HepG2 (cell line): Measurements from ENCODE around the gene ATRAID. TPM values are rescaled to one million over a fixed set of nuclear protein-coding genes. Genes with fewer than 3 reads are reported as not detected.

ENCODE experiments used
- EHMT2 ChIP-seq: fragments of 200-600 bp; sonication (generic); IDR thresholded peaks from 2 replicates; pipeline ENCODE4 v1.7.0; 2017; ENCODE audit warnings: antibody characterized with exemption, low read depth, low read length, borderline replicate concordance
- ZNF138 ChIP-seq: sonication (generic); formaldehyde crosslinking; IDR thresholded peaks from 2 replicates; pipeline ENCODE4 v1.5.0; 2020; ENCODE audit warnings: mild to moderate bottlenecking, low read depth, missing genetic modification reagents
- ZNF549 ChIP-seq: sonication (generic); formaldehyde crosslinking; IDR thresholded peaks from 2 replicates; pipeline ENCODE4 v1.5.0; 2020; ENCODE audit warnings: missing genetic modification reagents
- ZNF564 ChIP-seq: sonication (generic); formaldehyde crosslinking; IDR thresholded peaks from 2 replicates; pipeline ENCODE4 v1.8.1; 2023; ENCODE audit warnings: mild to moderate bottlenecking, missing genetic modification reagents
- ZNF713 ChIP-seq: sonication (generic); formaldehyde crosslinking; IDR thresholded peaks from 2 replicates; pipeline ENCODE4 v1.4.0; 2020; ENCODE audit warnings: mild to moderate bottlenecking, missing genetic modification reagents
- polyA plus RNA-seq, 8 experiments: library from polyadenylated mRNA; depleted of rRNA in 3 of 8; stranded (reverse) in 7 of 8; unstranded in 1 of 8; fragments of >200 nt; fragmentation: Illumina TruSeq in 4 of 8; extraction: Trizol in 4 of 8; gene quantifications; 2 replicates each; pipeline versions ENCODE4 v1.2.1 to v1.2.3, GENCODE V29; 2011 to 2016; ENCODE audit warnings: low read depth in 4 of 8, missing spikeins in 1 of 8, mixed read lengths in 1 of 8; ENCODE audit not compliant: insufficient read depth in 1 of 8
- total RNA-seq, 5 experiments: library from RNA; depleted of rRNA; stranded (reverse); fragments of >200 nt; fragmentation: Illumina TruSeq; extraction: Trizol; gene quantifications; 2 replicates each; pipeline ENCODE4 v1.2.3, GENCODE V29; 2016; ENCODE audit warnings: low read depth in 1 of 5
- TF ChIP-seq, protein P1 (sequence below), 2 experiments: fragments of 450-650 bp in 1 of 2; sonication (generic) in 1 of 2; formaldehyde crosslinking in 1 of 2; IDR thresholded peaks; 2 replicates each; pipeline versions ENCODE4 v1.6.1 to v1.8.0; 2016 to 2022; ENCODE audit warnings: antibody characterized with exemption in 1 of 2, mild to moderate bottlenecking in 1 of 2, missing genetic modification reagents in 1 of 2
- TF ChIP-seq, protein P2 (sequence below), 2 experiments: sonication (generic) in 1 of 2; formaldehyde crosslinking in 1 of 2; IDR thresholded peaks; 2 replicates each; pipeline versions ENCODE4 v1.6.1 to v1.9.0; 2014 to 2022; ENCODE audit warnings: antibody characterized with exemption in 1 of 2, borderline replicate concordance in 1 of 2, inconsistent platforms in 1 of 2, low read depth in 1 of 2, missing genetic modification reagents in 1 of 2
- TF ChIP-seq, protein P3 (sequence below): IDR thresholded peaks from 2 replicates; pipeline ENCODE4 v1.6.1; 2016
- TF ChIP-seq, protein P4 (sequence below): sonication (generic); formaldehyde crosslinking; IDR thresholded peaks from 2 replicates; pipeline ENCODE4 v1.4.0; 2020; ENCODE audit warnings: missing genetic modification reagents
- TF ChIP-seq, protein P5 (sequence below): sonication (generic); formaldehyde crosslinking; IDR thresholded peaks from 2 replicates; pipeline ENCODE4 v1.5.0; 2020; ENCODE audit warnings: mild to moderate bottlenecking, low read depth, missing genetic modification reagents, borderline replicate concordance

ATRAID gene
- total and polyA plus RNA-seq, 2 of the 13 experiments (the other 11 are each of a cell fraction or from before 2014, with no cell fraction given), result 207 to 382 TPM

DNA sequence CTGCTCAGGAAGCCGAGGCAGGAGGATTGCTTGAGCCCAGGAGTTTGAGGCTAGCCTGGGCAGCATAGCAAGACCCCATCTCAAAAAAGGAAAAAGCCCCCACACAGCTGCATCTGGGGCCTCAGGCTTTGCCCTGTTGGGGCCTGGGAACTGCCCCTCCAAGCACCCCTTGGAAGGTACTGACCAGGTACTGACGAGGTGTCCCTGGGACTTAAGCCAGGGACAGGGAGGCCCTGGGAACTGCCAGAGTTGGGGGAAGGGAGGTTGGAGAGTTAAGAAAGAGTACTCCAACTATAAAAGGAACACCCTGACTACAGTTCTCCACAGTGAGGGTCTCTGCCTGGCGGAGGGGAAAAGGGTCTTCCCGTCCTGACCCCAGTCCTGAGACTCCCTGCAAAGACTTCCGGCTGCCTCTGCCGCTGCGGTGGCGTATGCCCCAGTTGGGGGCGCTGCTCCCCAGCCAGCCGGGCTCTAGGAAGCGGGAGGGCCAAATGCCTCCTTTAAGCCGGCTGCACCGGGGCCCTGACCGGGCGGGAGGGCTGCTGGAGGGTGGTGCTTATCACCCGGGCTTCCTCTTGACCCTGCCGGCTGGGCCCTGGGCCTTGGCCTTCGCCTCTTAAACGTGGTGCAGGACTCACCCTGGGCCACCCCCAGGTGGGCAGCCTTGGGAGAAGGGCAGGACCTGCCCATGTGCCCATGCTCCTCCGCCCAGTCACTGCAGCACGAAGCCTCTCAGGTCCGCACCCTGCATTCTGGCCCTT, 38.2 kb downstream of the ATRAID start (continued):
- TF ChIP-seq, protein P1, sequence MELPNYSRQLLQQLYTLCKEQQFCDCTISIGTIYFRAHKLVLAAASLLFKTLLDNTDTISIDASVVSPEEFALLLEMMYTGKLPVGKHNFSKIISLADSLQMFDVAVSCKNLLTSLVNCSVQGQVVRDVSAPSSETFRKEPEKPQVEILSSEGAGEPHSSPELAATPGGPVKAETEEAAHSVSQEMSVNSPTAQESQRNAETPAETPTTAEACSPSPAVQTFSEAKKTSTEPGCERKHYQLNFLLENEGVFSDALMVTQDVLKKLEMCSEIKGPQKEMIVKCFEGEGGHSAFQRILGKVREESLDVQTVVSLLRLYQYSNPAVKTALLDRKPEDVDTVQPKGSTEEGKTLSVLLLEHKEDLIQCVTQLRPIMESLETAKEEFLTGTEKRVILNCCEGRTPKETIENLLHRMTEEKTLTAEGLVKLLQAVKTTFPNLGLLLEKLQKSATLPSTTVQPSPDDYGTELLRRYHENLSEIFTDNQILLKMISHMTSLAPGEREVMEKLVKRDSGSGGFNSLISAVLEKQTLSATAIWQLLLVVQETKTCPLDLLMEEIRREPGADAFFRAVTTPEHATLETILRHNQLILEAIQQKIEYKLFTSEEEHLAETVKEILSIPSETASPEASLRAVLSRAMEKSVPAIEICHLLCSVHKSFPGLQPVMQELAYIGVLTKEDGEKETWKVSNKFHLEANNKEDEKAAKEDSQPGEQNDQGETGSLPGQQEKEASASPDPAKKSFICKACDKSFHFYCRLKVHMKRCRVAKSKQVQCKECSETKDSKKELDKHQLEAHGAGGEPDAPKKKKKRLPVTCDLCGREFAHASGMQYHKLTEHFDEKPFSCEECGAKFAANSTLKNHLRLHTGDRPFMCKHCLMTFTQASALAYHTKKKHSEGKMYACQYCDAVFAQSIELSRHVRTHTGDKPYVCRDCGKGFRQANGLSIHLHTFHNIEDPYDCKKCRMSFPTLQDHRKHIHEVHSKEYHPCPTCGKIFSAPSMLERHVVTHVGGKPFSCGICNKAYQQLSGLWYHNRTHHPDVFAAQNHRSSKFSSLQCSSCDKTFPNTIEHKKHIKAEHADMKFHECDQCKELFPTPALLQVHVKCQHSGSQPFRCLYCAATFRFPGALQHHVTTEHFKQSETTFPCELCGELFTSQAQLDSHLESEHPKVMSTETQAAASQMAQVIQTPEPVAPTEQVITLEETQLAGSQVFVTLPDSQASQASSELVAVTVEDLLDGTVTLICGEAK (IDR thresholded peaks at IDR 0.05), result no peak
- TF ChIP-seq, protein P1 (CRISPR knock-in tag; IDR thresholded peaks at IDR 0.05), result peak; percentile 66; the same call in 1 of the 2 replicates
- TF ChIP-seq, protein P2, sequence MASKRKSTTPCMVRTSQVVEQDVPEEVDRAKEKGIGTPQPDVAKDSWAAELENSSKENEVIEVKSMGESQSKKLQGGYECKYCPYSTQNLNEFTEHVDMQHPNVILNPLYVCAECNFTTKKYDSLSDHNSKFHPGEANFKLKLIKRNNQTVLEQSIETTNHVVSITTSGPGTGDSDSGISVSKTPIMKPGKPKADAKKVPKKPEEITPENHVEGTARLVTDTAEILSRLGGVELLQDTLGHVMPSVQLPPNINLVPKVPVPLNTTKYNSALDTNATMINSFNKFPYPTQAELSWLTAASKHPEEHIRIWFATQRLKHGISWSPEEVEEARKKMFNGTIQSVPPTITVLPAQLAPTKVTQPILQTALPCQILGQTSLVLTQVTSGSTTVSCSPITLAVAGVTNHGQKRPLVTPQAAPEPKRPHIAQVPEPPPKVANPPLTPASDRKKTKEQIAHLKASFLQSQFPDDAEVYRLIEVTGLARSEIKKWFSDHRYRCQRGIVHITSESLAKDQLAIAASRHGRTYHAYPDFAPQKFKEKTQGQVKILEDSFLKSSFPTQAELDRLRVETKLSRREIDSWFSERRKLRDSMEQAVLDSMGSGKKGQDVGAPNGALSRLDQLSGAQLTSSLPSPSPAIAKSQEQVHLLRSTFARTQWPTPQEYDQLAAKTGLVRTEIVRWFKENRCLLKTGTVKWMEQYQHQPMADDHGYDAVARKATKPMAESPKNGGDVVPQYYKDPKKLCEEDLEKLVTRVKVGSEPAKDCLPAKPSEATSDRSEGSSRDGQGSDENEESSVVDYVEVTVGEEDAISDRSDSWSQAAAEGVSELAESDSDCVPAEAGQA (IDR thresholded peaks at IDR 0.05; ENCODE audit: low read depth), result peak; percentile 37; the same call in 1 of the 2 replicates
- TF ChIP-seq, protein P2 (CRISPR knock-in tag; IDR thresholded peaks at IDR 0.05; ENCODE audit: borderline replicate concordance), result no peak
- no peak for TF ChIP-seq ZNF138
- TF ChIP-seq ZNF564 (CRISPR knock-in tag), result 0 out of 2 replicates have a peak, but pooled peaks have one; percentile 59
- TF ChIP-seq ZNF713, result no peak
- TF ChIP-seq ZNF549 (CRISPR knock-in tag), result no peak
- TF ChIP-seq, protein P3, sequence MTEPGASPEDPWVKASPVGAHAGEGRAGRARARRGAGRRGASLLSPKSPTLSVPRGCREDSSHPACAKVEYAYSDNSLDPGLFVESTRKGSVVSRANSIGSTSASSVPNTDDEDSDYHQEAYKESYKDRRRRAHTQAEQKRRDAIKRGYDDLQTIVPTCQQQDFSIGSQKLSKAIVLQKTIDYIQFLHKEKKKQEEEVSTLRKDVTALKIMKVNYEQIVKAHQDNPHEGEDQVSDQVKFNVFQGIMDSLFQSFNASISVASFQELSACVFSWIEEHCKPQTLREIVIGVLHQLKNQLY, result 0 out of 2 replicates have a peak, but pooled peaks have one; percentile 39
- no peak for TF ChIP-seq EHMT2
- TF ChIP-seq, protein P4, sequence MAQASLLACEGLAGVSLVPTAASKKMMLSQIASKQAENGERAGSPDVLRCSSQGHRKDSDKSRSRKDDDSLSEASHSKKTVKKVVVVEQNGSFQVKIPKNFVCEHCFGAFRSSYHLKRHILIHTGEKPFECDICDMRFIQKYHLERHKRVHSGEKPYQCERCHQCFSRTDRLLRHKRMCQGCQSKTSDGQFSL (CRISPR knock-in tag), result no peak
- TF ChIP-seq, protein P5, sequence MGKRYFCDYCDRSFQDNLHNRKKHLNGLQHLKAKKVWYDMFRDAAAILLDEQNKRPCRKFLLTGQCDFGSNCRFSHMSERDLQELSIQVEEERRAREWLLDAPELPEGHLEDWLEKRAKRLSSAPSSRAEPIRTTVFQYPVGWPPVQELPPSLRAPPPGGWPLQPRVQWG, result no peak
